GM12878 (cell line): Measurements from ENCODE around the gene SLC35E2B. TPM values are rescaled to one million over a fixed set of nuclear protein-coding genes. Genes with fewer than 3 reads are reported as not detected.

Experiments used
- ATAC-seq: fragments of 200-7000 bp; cut with Tn5 transposase; 3 replicates; pipeline ENCODE4 v1.9.1; 2020; ENCODE audit warnings: mild to moderate bottlenecking, moderate library complexity
- BruUV-seq: library from RNA; stranded (reverse); fragments of 400-500 nt; replicated peaks from 2 replicates; lab custom pipeline; 2021; lab: Mats Ljungman, UMichigan
- CTCF ChIA-PET: fragments of 300-600 bp; sonication (Branson Sonifier 250); formaldehyde crosslinking; extraction: SDS; loops from one replicate; lab custom pipeline; 2021; ENCODE audit warnings: inconsistent platforms; lab: Yijun Ruan, JAX
- POLR2A ChIA-PET: fragments of 350-600 bp; formaldehyde crosslinking; extraction: SDS; loops from one replicate; lab custom pipeline; 2021; ENCODE audit warnings: inconsistent platforms; lab: Charles Lee
- RAD21 ChIA-PET: fragments of 300-600 bp; sonication (Branson Sonifier 250); formaldehyde crosslinking; loops from one replicate; lab custom pipeline; 2023; ENCODE audit warnings: antibody characterized with exemption; ENCODE audit not compliant: unreplicated experiment; lab: Charles Lee
- SMC1A ChIA-PET: fragments of 300-600 bp; sonication (Branson Sonifier 250); formaldehyde crosslinking; loops from one replicate; lab custom pipeline; 2023; ENCODE audit not compliant: unreplicated experiment, uncharacterized antibody; lab: Charles Lee
- DNase-seq: peaks from one replicate; pipeline ENCODE4 v3.0.0-alpha.2; 2011; ENCODE audit warnings: low read depth, low spot score
- FAIRE-seq: peaks from 3 replicates; lab custom pipeline; 2011; peaks lifted over from hg19 to GRCh38; lab: Jason Lieb, UNC
- H2AFZ ChIP-seq: 2 replicates; pipeline ENCODE4 v1.6.0; 2011; ENCODE audit warnings: low read depth, low read length, control low read depth; ENCODE audit not compliant: control insufficient read depth
- H3K27ac ChIP-seq: 2 replicates; pipeline ENCODE4 v1.5.1; 2011; ENCODE audit warnings: control low read depth; ENCODE audit not compliant: control insufficient read depth, insufficient read depth
- H3K27me3 ChIP-seq, 2 experiments: replicated peaks in 1 of 2; 2 replicates each; pipeline versions ENCODE4 v1.6.0 to v1.6.1; 2011; ENCODE audit warnings: low read length in 1 of 2; ENCODE audit not compliant: control insufficient read depth in 2 of 2, insufficient read depth in 2 of 2
- H3K36me3 ChIP-seq, 2 experiments: 2 replicates each; pipeline ENCODE4 v1.5.1; 2011; ENCODE audit warnings: low read length in 1 of 2; ENCODE audit not compliant: control insufficient read depth in 2 of 2, insufficient read depth in 2 of 2
- H3K4me1 ChIP-seq: 2 replicates; pipeline ENCODE4 v1.6.1; 2011; ENCODE audit warnings: mild to moderate bottlenecking, low read length, moderate library complexity, mixed read lengths; ENCODE audit not compliant: control insufficient read depth, insufficient read depth
- H3K4me2 ChIP-seq: 2 replicates; pipeline ENCODE4 v1.6.0; 2011; ENCODE audit warnings: control low read depth; ENCODE audit not compliant: control insufficient read depth, insufficient read depth
- H3K4me3 ChIP-seq: fragments of 200-600 bp; sonication (generic); 2 replicates; pipeline ENCODE4 v1.5.1; 2016
- H3K79me2 ChIP-seq: 2 replicates; pipeline ENCODE4 v1.6.0; 2011; ENCODE audit warnings: low read length; ENCODE audit not compliant: control insufficient read depth, insufficient read depth
- H3K9ac ChIP-seq: 2 replicates; pipeline ENCODE4 v1.8.0; 2011; ENCODE audit warnings: low read length, control low read depth, mixed read lengths; ENCODE audit not compliant: control insufficient read depth, insufficient read depth
- H3K9me3 ChIP-seq: replicated peaks from 3 replicates; pipeline ENCODE4 v1.5.1; 2011; ENCODE audit warnings: mild to moderate bottlenecking, low read length; ENCODE audit not compliant: control insufficient read depth, insufficient read depth
- H4K20me1 ChIP-seq: 2 replicates; pipeline ENCODE4 v1.6.0; 2011; ENCODE audit not compliant: control insufficient read depth, insufficient read depth
- BCL3 ChIP-seq: IDR thresholded peaks from 2 replicates; pipeline ENCODE4 v1.6.1; 2011; ENCODE audit warnings: borderline replicate concordance, low read depth, mild to moderate bottlenecking, moderate library complexity, low read length; ENCODE audit not compliant: insufficient read depth, poor library complexity, severe bottlenecking
- MYC ChIP-seq: IDR thresholded peaks from 2 replicates; pipeline ENCODE4 v1.6.1; 2011; ENCODE audit warnings: mild to moderate bottlenecking, low read length, moderate library complexity, inconsistent platforms; ENCODE audit not compliant: insufficient read depth, insufficient replicate concordance, insufficient read length, severe bottlenecking
- NR2C2 ChIP-seq: IDR thresholded peaks from 2 replicates; pipeline ENCODE4 v1.6.1; 2011; ENCODE audit warnings: borderline replicate concordance, low read depth; ENCODE audit not compliant: control insufficient read depth, insufficient read length
- POLR2A ChIP-seq: IDR thresholded peaks from 2 replicates; pipeline ENCODE4 v1.6.1; 2011; ENCODE audit warnings: low read depth, mild to moderate bottlenecking, low read length
- WGBS: methylation state at CpG from one replicate; pipeline ENCODE4 v1.1.6; 2016; ENCODE audit warnings: low lambda C conversion rate; ENCODE audit not compliant: insufficient replicate concordance, insufficient coverage; ENCODE audit errors: missing lambda C conversion rate; 5-methylcytosine and 5-hydroxymethylcytosine counted together
- in situ Hi-C: fragments of 300-500 bp; cut with MboI; formaldehyde crosslinking; loops from 9 replicates; pipeline ENCODE4 v1.14.3; 2018; ENCODE audit warnings: mixed read lengths
- intact Hi-C: fragments of 100-400 bp; cut with micrococcal nuclease; formaldehyde crosslinking; loops from one replicate; pipeline ENCODE4 v1.14.2; 2022; ENCODE audit not compliant: unreplicated experiment
- polyA plus RNA-seq, 11 experiments: library from polyadenylated mRNA; depleted of rRNA in 4 of 11; unstranded in 6 of 11; stranded (reverse) in 5 of 11; fragments of >200 nt; fragmentation: Nextera tagmentation in 4 of 11; fragmentation: Illumina TruSeq in 1 of 11; extraction: Ambion mirVana in 4 of 11; extraction: Trizol in 1 of 11; gene quantifications; 1 replicate in 1 of 11; 2 replicates in 10 of 11; pipeline versions ENCODE4 v1.2.1 to v1.2.3, GENCODE V29; 2011 to 2016; ENCODE audit warnings: inconsistent platforms in 2 of 11, missing spikeins in 2 of 11, low read depth in 1 of 11
- total RNA-seq, 4 experiments: library from RNA; depleted of rRNA in 3 of 4; stranded (reverse); fragments of >200 nt in 3 of 4; fragmentation: Illumina TruSeq in 1 of 4; extraction: Trizol in 1 of 4; gene quantifications; 2 replicates each; pipeline versions ENCODE4 v1.2.1 to v1.2.3, GENCODE V29; 2013 to 2021
- TF ChIP-seq, protein P1 (sequence below): fragments of 450-650 bp; IDR thresholded peaks from 2 replicates; pipeline ENCODE4 v1.6.1; 2016; ENCODE audit warnings: mild to moderate bottlenecking

The SLC35E2B gene
- total and polyA plus RNA-seq, 10 of the 15 experiments (the other 5 are each of a cell fraction or from before 2014, with no cell fraction given): 2.6 to 36.7 (median 18.6) TPM

DNA sequence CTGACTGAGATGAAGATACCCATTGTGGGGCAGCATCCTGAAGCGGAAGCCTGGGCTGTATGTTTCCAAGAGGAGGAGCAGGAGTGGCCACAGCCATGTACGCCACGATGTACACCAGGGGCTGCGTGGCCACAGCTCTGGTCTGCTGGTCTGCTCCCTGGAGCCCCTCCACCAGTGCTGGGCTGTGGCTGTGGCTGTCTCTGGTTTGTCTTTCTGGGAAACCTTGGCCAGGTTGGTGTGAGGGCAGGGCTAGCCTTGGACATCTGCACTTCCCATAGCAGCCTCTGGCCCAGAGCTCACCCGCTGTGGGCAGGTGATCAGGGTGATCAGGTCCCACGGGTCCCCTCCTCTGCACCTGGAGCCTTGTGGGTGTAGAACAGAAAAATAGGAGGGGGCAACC is 74.7 kb downstream of the SLC35E2B start:
- ATAC-seq (no peak), FAIRE-seq (no peak), DNase-seq (no peak)
- TF ChIP-seq, protein P1, sequence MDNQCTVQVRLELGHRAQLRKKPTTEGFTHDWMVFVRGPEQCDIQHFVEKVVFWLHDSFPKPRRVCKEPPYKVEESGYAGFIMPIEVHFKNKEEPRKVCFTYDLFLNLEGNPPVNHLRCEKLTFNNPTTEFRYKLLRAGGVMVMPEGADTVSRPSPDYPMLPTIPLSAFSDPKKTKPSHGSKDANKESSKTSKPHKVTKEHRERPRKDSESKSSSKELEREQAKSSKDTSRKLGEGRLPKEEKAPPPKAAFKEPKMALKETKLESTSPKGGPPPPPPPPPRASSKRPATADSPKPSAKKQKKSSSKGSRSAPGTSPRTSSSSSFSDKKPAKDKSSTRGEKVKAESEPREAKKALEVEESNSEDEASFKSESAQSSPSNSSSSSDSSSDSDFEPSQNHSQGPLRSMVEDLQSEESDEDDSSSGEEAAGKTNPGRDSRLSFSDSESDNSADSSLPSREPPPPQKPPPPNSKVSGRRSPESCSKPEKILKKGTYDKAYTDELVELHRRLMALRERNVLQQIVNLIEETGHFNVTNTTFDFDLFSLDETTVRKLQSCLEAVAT: no peak
- 0 out of 2 replicates have a peak, but pooled peaks have one; percentile 6 for TF ChIP-seq POLR2A
- Histone ChIP-seq H3K9me3 (no peaks in the 10 kb centered on the region), H3K36me3 (peaks cover 0 to 2% of the 10 kb centered on the region in 2 experiments; a peak in 1 of 4 replicates), H3K27ac (no peak overlapping the region), H4K20me1 (0 out of 2 replicates have a peak, but pooled peaks cover 3% of the 10 kb centered on the region), H3K4me1 (peaks cover 15% of the 10 kb centered on the region), H3K4me2 (no peak overlapping the region), H2AFZ (no peak overlapping the region), H3K27me3 (no peaks in the 10 kb centered on the region; a peak in 1 of 4 replicates), H3K9ac (no peak overlapping the region), H3K4me3 (no peak overlapping the region), H3K79me2 (peaks cover 3% of the 10 kb centered on the region)
- RAD21 ChIA-PET: no interaction called here
- in situ Hi-C loops: no loop called here
- POLR2A ChIA-PET: no interaction called here
- 79% methylated on average over 6 of the region's 6 CpGs for WGBS
- intact Hi-C loops: loop anchor here (5.0 kb wide), 1 partner anchor 46 kb away; the partner anchor contains the start of gene SSU72
- SMC1A ChIA-PET: interaction anchor here (0.8 kb wide), 1 partner anchor 159 kb away, joined by 3 read pairs; no protein-coding TSS in a partner anchor
- BruUV-seq: no TSS peak
- CTCF ChIA-PET: no interaction called here

DNA sequence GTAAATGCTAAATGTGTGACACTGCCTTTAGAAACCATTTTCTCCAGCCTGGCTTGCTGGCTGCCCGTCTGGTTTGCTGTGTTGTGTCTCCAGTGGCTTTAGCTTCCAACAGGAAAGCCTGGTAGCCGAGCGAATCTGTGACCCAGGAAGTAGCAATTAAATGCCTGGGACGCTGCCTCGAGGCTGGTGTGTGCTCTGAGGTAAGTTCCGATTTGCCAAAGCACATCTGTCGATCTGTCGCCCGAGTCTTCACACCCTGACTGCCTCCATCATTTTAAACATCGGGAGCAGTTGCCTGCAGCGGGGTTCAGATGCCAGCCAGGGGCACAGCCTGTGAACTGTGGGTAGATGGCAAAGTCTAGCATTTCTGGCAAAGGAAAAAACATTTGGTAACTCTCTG is 75.1 kb downstream of the SLC35E2B start:
- Histone ChIP-seq H3K36me3 (peaks cover 0 to 2% of the 10 kb centered on the region in 2 experiments; a peak in 1 of 4 replicates), H3K27me3 (no peaks in the 10 kb centered on the region; a peak in 1 of 4 replicates), H3K27ac (no peak overlapping the region), H3K4me2 (no peak overlapping the region), H3K9me3 (no peaks in the 10 kb centered on the region), H3K79me2 (peaks cover 3% of the 10 kb centered on the region), H3K4me1 (peaks cover 15% of the 10 kb centered on the region), H3K9ac (no peak overlapping the region), H3K4me3 (no peak overlapping the region), H2AFZ (no peak overlapping the region), H4K20me1 (0 out of 2 replicates have a peak, but pooled peaks cover 3% of the 10 kb centered on the region)
- ATAC-seq (no peak), FAIRE-seq (no peak), DNase-seq (no peak)
- ChIA-PET RAD21 (no interaction called here), POLR2A (interaction anchor here (1.3 kb wide), 1 partner anchor 12 kb away, joined by 4 read pairs; no protein-coding TSS in a partner anchor), SMC1A (interaction anchor here (0.6 to 0.8 kb wide), 2 partner anchors 41 to 159 kb away, joined by 3 read pairs; no protein-coding TSS in a partner anchor), CTCF (no interaction called here)
- 87% methylated on average over 11 of the region's 11 CpGs for WGBS
- TF ChIP-seq MYC: no peak
- no peak for TF ChIP-seq NR2C2
- no peak for TF ChIP-seq POLR2A
- no peak for TF ChIP-seq BCL3
- TSS peak; percentile 73 for BruUV-seq
- in situ Hi-C loops (no loop called here), intact Hi-C loops (loop anchor here (5.0 kb wide), 1 partner anchor 45 kb away; the partner anchor contains the start of gene SSU72)
